ENCODE results near the gene TRAF3. TPM values are rescaled to one million over a fixed set of nuclear protein-coding genes. Genes with fewer than 3 reads are reported as not detected.

Gene TRAF3
- total and polyA plus RNA-seq, 2 experiments from 2014 or later: 6.3 to 19.7 TPM

DNA sequence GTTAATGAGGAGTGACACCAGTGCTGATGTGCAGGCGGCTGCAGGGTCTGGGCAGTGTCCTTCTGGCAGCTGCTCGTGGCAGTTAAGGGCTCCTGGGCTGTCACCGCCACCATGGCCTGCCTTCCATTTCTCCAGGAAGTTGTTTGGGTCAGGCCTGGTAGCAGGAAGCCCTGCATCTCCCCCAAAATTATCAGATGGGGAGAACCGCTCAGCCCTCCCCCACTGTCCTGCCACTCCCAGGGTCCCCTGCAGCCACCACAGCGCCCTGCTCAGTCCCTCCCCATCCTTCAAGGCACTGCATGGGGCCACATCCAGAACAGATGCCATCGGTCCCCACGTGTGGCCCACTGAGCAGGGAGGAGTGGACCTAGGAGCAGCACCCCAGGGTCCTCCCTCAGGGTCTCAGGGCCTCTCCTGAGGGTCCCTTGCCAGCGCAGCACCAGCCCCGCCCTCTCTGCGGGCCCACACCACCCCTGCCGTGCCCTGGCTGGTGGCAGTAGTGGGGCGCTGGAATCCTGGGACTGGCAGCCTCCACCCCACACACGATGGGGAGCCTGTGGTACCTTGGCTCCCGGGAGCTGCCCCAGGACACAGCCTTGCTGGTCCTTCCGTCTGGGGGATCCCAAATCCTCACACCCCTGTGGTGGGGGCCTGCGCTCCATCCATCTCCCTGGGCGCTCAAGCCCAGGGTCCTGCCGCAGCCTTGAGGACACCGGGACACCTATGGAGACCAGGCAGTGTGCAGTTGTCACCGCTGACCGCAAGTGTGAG, 134.9 kb downstream of the TRAF3 start:
- no peaks in the 10 kb centered on the region for H3K27me3 ChIP-seq
- DNase-seq (ENCODE audit: low read depth in 1 of 2, low spot score in 1 of 2): no peak

DNA sequence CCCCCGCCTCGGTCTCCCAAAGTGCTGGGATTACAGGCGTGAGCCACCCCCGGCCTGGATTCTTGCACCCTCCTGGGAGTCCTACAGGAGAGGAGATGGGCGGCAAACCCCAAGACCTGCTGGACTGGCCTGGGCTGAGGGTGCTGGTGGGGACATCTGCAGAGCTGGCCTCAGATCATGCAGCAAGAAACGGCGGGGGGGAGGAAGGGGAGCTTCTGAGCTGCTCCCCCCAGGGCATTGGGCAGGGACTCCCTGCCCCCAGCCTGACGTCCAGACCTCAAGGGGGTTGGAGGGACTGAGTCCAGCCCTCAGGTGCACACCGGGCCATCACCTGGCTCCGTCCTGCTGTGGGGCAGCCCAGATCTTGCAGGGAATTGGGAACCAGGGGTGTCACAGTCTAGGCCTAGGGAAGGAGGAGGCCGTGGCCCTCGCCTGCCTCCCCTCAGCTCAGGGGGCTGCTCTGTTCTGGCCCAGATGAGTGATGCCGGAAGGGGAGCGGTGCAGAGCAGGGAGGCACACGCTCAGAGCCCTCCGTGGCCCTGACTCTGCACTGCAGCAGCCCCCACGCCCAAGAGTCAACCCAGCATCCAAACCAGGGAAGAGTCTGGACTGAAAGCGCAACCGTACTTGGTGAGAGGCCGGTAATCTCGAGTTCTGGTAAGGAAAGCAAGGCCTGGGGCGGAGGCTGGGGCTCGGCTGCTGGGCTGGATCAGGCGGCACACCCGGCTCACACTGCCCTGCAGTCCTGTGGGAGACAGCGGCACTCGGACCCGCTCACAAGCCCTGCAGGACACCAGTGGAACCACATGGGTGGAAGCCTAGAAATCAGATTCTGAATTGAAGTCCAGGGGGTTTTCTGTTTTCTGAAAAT, 136.3 kb downstream of the TRAF3 start:
- H3K27me3 ChIP-seq: no peaks in the 10 kb centered on the region
- no peak overlapping the region for H3K4me3 ChIP-seq
- H3K9me3 ChIP-seq (ENCODE audit: low read depth): no peaks in the 10 kb centered on the region
- H3K4me1 ChIP-seq (ENCODE audit: low read depth): peaks cover 9% of the 10 kb centered on the region
- TF ChIP-seq CTCF (IDR thresholded peaks at IDR 0.05; ENCODE audit: low read depth, low read length): no peak
- no peak overlapping the region for H3K27ac ChIP-seq
- no peaks in the 10 kb centered on the region for H3K36me3 ChIP-seq
- no peak for DNase-seq (ENCODE audit: low read depth in 1 of 2, low spot score in 1 of 2)

More for the DNA sequence above, 134.9 kb downstream of the TRAF3 start:
- Histone ChIP-seq H3K36me3 (no peaks in the 10 kb centered on the region), H3K27ac (peak overlapping the region; percentile 32), H3K9me3 (ENCODE audit: low read depth) (no peaks in the 10 kb centered on the region), H3K4me3 (no peak overlapping the region), H3K4me1 (ENCODE audit: low read depth) (peaks cover 9% of the 10 kb centered on the region)
- TF ChIP-seq CTCF (IDR thresholded peaks at IDR 0.05; ENCODE audit: low read depth, low read length): no peak

GRCh38 chr14:102914474-102915291, 137.4 kb downstream of the TRAF3 start:
- Histone ChIP-seq H3K27ac (no peak overlapping the region), H3K36me3 (no peaks in the 10 kb centered on the region), H3K27me3 (no peaks in the 10 kb centered on the region), H3K4me3 (no peak overlapping the region), H3K4me1 (ENCODE audit: low read depth) (peaks cover 9% of the 10 kb centered on the region), H3K9me3 (ENCODE audit: low read depth) (no peaks in the 10 kb centered on the region)
- DNase-seq (ENCODE audit: low read depth in 1 of 2, low spot score in 1 of 2): no peak
- no peak for TF ChIP-seq CTCF (IDR thresholded peaks at IDR 0.05; ENCODE audit: low read depth, low read length)

DNA sequence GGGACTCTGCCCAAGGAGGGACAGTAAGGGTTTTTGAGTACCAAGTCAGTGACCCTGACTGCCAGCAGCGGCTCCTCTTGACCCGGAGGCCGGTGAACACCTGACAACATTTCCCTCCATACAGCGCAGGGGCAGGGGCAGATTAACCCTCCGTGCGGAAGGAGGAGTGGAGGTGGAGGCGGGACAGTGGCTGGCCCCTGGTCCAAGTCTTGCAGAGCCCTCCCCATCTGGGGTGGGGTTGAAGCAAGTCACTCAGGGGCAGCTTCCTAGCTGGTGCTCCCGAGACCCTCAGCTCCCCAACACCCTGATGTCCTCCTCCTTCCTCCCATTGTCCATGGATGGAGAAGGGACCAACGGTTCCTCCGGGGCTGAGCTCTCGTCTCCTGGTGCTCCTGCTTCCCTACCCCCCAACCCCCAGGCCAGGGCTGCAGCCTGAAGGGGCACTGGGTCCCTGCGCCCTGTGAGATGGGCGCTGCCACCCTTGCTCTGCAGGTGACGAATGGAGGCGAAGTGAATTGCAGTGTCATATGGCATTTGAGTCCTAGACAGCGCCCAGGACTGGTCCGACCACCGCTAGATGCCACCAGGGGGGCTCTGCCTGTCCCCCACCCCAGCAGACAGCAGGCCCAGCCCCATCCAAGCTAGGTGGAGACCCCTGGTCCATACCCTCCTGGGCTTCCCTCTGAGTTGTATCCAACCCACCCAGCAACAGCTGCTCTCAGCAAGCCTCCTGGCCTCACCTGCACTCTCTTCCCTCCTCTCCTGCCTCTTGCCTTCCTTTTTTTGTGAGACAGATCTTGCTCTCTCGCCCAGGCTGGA, 138.3 kb downstream of the TRAF3 start:
- H3K9me3 ChIP-seq (ENCODE audit: low read depth): no peaks in the 10 kb centered on the region
- no peak for TF ChIP-seq CTCF (IDR thresholded peaks at IDR 0.05; ENCODE audit: low read depth, low read length)
- DNase-seq (ENCODE audit: low read depth in 1 of 2, low spot score in 1 of 2): no peak
- no peak overlapping the region for H3K4me3 ChIP-seq
- no peaks in the 10 kb centered on the region for H3K36me3 ChIP-seq
- H3K27ac ChIP-seq: no peak overlapping the region
- H3K4me1 ChIP-seq (ENCODE audit: low read depth): peaks cover 9% of the 10 kb centered on the region
- no peaks in the 10 kb centered on the region for H3K27me3 ChIP-seq

Measured in cardiac muscle cell (in vitro differentiated cells and primary cell).